ENCODE measurements around the gene ZNF217.
"Not testable (repeated sequence)": the region's sequence is repeated elsewhere in the genome, so short reads cannot be mapped to it uniquely, and the experiment has no call there.

Gene ZNF217

DNA sequence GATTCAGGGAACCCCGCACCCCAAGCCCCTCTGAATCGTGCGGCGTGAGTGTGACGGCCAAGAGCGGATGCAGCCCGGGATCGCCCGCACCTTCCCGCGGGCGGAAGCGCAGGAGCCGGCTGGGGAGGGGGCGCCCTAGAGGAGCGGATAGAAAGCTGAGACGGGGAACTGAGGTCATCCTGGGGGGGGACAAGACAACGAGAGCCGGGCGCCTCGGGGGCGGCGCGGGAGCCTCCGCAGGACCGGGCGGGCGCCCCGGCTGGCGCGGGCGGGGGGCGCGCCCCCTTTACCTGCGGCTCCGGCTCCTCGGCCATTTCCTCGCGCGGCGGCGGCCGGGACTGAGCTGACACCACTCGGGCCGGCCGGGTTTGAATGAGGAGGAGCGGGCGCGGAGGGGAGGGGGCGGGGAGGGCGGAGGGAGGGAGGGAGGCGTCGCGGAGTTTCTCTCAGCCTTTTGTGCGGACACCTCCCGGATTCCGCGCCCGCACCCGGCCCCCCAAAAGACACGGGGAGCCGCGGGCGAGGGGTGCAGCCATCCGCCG is at the start of gene ZNF217:
TSS of gene ZNF217 (minus strand) at position 374 of the 542 bp plus-strand sequence. CDS start 11,013 bp downstream, outside the sequence.
- peak; percentile 70 for DNase-seq (ENCODE audit: low spot score)

DNA sequence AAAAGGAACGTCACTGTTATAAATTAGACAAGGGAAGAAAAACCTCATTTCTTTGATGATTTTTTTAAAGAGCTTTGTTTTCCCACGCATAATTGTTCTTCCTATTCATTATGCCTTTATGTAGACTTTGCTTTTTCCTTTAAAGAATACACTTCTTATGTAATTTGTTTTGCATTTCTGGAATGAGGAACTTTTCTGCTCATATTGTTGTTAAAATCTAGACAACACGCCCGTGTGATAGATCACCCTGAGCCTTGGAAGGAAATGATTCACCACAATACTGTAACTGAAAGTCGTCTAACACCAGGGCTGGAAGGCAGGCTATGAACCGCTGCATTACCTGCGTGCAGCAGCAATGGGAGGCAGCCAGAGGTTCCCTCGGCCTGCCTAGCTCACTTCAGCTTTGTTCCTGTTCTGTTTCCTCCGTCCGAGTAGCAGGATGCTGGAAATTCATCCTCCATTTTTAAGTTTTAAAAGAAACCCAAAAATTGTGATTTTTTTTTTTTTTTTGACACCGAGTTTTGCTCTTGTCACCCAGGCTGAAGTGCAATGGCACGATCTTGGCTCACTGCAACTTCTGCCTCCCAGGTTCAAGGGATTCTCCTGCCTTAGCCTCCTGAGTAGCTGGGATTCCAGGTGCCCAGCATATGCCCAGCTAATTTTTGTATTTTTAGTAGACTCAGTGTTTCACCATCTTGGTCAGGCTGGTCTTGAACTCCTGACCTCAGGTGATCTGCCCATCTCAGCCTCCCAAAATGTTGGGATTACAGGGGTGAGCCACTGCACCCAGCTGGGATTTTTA is 49.6 kb upstream of the ZNF217 start:
- DNase-seq (ENCODE audit: low spot score) = peak; percentile 87

DNA sequence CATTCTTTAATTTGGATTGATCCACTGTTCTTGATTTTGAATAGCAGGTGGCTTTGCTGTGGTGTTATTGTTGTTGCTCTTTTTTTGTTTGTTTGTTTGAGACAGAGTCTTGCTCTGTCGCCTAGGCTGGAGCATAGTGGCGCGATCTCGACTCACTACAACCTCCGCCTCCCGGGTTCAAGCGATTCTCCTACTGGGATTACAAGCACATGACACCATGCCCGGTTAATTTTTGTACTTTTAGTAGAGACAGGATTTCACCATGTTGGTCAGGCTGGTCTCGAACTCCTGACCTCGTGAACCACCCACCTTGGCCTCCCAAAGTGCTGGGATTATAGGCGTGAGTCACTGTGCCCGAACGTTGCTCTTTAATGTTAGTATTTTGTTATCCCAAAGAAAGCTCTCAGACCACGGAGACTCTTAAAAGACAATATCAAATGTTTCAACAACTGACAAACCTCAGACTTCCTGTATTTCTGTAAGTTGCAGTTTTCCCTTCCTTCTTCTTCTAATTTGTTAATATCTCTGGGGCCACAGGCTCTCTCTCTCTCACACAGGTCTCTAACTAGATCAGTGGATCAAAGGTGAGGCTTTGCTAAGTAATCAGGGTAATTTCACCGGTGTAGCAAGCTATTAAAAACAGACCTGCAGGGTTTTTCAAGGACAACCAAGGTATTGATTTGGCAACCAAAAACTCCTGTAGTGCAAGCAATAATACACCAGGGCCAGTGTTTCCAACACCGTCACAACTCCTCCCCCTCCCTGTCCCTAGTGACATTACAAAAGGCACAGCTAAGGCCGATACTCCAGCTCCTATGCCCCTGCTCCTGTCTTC is 48.8 kb upstream of the ZNF217 start:
- peak; percentile 95 for DNase-seq (ENCODE audit: low spot score)

DNA sequence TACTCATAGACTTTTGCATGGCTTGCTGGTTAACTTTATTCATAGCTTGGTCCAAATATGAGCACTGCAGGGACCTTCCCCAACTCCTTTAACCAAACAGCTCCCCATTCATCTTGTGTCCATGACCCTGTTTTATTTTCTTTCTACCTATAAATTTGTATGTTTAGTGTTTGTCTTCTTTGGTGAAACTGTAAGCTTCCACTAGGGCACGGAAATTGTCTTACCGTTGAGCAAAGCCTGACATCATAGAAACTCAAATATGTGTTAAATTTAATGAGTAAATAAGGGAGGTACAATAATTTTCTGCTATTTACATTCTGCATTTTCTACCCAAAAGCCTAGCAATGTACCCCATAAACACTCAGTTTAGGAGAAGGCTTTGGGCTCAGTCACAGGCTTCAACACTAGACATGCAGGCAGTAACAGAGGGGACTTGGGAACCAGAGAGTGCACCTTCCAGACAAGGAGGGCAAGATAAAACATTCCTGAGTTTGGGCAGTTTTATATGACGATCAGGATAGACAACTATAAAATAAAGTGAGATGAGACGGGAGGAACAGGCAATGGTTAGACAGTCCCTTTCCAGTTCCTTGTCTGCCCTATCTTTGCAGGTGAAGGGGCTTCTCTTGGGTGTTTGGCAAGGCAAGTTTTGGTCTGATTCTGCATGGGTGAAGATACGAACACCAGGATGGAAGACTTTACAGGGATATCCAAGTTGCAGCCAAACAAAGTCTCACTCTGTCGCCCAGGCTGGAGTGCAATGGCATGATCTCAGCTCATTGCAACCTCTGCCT is 46.2 kb upstream of the ZNF217 start:
- DNase-seq (ENCODE audit: low spot score) = no peak

DNA sequence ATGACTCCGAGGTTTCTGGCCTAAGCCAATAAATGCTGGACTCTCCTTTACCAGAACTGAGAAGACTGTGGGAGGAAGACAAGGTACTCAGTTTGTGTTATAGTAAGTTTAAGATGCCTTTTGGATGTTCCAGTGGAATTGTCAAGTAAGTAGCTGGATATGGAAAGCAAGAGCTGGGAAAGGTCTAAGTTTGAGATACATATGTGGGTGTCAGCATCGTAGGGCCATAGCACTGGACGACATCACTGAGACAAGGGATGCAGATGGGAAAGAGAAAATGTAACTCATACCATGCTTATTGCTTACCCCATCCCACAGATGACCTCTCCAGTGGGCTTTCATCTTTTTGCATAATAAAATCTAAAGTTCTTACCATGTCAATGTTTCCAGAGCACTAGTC is 45.5 kb upstream of the ZNF217 start:
- no peak for DNase-seq (ENCODE audit: low spot score)

DNA sequence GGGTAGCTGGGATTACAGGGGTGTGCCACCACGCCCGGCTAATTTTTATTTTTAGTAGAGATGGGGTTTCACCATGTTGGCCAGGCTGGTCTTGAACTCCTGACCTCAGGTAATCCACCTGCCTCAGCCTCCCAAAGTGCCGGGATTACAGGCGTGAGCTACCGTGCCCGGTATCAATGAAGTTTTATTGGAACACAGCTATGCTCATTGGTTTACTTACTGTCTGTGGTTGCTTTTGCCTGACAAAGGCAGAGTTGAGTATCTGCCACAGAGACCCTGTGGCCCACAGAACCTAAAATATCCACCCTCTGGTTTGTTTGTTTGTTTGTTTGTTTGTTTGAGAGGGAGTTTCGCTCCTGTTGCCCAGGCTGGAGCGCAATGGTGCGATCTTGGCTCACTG is 43.7 kb upstream of the ZNF217 start:
- not testable (repeated sequence) for DNase-seq (ENCODE audit: low spot score)

DNA sequence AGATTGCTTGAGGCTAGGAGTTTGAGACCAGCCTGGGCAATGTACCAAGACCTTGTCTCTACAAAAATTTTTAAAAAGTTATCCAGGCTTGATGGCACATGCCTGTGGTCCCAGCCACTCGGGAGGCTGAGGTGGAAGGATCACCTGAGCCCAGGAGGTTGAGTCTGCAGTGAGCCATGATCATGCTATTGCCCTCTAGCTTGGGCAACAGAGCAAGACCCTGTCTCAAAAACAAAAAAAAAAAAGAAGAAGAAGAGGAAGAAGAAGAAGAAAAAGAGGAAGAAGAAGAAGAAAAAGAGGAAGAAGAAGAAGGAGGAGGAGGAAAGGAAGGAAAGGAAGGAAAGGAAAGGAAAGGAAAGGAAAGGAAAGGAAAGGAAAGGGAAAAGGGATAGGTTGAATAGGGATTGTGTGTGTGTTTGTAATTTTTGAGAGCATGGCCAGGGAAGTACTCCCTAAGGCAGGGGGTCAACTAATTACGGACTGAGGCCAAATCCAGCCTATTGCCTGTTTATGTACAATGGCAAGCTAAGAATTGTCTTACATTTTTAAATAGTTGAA is 43.0 kb upstream of the ZNF217 start:
- DNase-seq (ENCODE audit: low spot score) = no peak

DNA sequence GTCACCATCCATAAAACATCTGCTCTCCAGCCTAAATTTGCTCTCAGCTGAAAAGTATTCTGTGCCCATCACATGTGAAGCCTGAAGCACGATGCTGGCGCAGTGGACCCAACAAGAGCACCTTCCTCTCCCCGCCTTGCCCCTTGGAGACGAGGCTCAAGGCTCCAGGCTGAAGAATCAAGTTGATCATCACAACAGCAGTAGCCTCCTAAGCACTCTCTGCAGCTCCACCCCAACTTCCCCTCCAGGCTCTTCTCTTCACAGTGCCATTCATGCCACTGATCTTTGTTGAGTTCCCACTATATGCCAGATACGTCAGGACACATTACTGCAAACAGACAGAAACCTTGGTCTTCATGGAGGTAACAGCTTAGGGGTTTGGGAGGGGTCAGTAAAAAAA is 41.6 kb upstream of the ZNF217 start:
- DNase-seq (ENCODE audit: low spot score) = no peak

DNA sequence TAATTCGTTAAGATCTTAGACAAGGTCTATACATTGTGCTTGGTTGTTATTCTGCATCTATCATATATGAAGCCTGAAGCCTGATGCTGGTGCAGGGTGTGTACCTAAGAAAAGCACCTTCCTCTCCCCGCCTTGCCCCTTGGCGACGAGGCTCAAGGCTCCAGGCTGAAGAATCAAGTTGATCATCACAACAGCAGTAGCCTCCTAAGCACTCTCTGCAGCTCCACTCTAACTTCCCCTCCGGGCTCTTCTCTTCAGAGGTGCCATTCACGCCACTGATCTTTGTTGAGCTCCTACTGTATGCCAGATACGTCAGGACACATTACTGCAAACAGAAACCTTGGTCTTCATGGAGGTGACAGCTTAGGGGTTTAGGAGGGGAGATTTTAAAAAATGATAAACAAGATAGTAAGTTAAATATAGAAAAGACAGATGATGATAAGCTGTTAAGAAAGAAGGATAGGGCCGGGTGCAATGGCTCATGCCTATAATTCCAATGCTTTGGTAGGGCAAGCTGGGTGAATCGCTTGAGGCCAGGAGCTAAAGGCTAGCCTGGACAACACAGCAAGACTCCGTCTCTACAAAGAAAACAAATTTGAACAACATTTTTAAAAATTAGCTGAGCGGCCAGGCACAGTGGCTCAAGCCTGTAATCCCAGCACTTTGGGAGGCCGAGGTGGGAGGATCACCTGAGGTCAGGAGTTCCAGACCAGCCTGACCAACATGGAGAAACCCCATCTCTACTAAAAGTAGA is 38.4 kb upstream of the ZNF217 start:
- no peak for DNase-seq (ENCODE audit: low spot score)

DNA sequence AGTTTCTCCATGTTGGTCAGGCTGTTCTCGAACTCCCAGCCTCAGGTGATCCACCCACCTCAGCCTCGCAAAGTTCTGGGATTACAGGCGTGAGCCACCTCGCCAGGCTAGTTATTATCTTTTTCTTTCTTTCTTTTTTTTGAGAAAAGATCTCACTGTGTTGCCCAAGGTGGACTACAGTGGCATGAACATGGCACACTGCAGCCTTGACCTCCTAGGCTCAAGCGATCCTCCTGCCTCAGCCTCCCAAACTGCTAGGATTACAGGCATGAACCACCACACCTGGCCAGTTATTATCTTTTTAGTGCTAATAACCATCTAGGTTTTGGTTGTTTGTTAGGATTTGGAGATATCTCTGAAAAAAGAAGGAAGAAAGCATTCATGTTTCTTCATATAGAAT is 35.8 kb upstream of the ZNF217 start:
- no peak for DNase-seq (ENCODE audit: low spot score)

DNA sequence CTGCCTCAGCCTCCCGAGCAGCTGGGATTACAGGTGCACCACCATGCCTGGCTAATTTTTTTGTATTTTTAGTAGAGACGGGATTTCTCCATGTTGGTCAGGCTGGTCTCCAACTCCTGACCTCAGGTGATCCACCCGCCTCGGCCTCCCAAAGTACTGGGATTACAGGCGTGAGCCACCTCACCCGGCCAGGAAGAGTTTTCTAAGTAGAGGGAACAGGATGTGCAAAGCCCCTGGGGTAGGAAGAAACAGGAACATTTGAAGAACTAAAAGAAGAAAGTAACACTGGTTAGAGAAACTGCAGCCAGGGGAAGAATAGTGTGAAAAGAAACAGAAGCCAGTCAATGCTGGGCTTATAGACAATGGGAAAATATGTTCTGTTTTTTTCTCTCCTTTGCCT is 35.1 kb upstream of the ZNF217 start:
- not testable (repeated sequence) for DNase-seq (ENCODE audit: low spot score)

DNA sequence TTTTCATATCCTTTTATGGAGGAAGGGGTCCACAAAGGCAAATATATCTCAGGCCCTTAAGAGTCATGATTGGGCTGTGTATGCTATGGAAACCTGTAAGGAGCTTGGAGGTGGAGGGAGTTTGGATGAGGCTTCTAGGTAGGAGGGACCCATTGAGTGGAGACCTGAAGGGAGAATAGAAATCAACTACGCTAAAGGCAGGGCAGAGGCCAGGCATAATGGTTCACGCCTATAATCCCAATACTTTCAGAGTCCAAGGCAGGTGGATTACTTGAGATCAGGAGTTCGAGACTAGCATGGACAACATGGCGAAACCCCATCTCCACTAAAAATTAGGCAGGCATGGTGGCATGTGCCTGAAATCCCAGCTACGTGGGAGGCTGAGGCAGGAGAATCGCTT is 34.4 kb upstream of the ZNF217 start:
- no peak for DNase-seq (ENCODE audit: low spot score)

DNA sequence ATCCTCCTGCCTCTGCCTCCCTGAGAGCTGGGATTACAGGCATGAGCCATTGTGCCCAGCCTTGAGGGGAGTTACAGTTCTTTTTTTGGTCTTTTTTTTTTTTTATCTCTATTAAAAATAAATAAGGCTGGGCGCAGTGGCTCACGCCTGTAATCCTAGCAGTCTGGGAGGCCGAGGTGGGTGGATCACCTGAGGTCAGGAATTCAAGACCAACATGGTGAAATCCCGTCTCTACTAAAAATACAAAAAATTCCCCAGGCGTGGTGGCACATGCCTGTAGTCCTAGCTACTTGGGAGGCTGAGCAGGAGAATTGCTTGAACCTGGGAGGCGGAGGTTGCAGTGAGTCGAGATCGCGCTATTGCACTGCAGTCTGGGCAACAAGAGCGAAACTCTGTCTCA is 33.4 kb upstream of the ZNF217 start:
- DNase-seq (ENCODE audit: low spot score) = not testable (repeated sequence)

DNA sequence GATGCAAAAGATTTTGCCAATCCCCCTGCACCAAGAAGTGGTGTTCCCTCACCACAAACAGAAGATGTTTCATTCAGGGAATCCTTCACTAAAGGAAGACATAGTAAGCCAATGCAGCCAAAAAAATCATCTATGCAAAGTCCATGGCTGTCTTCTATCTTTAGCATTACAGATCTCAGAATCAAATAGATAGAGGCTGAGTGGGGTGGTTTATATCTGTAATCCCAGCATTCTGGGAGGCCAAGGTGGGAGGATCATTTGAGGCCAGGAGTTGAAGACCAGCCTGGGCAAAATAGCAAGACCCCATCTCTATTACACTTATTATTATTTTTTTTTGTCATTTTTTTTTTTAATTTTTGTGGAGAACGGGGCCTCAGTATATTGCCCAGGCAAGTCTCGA is 32.9 kb upstream of the ZNF217 start:
- no peak for DNase-seq (ENCODE audit: low spot score)

DNA sequence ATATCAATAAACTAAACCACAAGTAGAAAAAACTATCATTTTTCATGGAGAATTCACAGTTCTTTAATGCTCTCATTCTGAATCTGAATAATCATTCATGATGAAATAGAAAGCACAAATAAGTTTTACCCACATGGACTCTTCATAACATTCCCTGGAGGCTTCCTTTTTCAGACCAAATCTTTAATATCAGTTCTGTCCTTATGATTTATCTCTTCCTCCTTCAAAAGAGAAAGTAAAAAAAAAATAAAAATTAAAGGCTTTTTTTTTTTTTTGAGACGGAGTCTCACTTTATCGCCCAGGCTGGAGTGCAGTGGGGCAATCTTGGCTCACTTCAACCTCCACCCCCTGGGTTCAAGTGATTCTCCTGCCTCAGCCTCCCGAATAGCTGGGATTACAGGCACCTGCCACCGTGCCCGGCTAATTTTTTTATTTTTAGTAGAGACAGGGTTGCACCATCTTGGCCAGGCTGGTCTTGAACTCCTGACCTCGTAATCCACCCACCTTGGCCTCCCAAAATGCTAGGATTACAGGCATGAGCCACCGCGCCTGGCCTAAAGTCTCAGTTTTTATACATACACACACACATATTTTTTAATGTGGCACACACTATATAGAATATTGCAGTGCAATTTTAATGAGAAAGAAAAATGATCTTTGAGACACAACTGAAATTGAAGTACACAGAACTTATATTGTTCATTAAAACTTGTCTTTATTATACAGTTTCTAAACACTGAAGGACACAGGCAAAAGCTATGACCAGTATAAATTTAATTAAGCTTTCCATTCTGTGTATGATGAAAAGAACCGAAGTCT is 31.9 kb upstream of the ZNF217 start:
- DNase-seq (ENCODE audit: low spot score) = no peak

DNA sequence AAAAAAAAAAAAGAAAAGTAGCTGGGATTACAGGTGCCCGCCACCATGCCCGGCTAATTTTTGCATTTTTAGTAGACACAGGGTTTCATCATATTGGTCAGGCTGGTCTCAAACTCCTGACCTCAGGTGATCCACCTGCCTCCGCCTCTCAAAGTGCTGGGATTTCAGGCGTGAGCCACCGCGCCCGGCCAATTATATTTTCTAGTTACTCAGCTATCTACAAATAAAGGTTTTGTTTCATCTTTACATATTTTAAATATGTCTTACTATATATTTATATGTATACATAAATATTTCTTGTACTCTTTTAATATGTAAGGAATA is 31.2 kb upstream of the ZNF217 start:
- not testable (repeated sequence) for DNase-seq (ENCODE audit: low spot score)

DNA sequence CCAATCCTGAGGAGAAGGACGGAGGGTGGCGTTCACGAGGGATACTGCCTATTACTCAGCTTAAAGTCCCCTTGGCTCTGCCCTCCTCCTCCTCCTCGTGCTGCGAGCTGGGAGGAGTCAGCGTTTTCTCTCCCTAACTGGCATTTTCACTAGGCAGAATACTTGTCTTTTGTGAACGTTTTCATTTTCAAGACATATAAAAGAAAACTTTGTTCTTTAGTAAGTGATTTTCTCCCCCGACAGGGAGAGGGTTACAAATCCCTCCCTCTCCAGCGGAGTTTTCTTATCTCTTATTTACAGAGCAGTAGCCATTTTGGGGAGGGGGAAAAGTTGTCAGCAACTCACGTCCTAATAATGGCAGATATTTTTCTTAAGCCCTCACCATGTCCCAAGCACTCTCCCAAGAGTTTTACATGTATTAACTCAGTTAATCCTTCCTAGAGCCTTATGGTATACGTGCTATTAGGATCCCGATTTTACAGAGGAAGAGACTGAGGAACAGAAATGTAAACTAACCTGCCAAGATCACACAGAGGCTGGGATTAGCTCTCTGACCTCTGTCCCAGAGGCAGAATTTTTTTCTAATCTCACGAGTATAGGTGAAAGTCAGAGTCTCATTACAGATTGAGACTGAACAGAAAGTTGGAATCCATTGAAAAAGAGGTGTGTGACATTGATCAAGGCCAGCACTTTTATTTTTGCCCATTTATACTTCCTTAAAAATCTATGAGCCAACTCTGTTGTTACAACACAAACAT is 30.0 kb upstream of the ZNF217 start:
- DNase-seq (ENCODE audit: low spot score) = peak; percentile 78

DNA sequence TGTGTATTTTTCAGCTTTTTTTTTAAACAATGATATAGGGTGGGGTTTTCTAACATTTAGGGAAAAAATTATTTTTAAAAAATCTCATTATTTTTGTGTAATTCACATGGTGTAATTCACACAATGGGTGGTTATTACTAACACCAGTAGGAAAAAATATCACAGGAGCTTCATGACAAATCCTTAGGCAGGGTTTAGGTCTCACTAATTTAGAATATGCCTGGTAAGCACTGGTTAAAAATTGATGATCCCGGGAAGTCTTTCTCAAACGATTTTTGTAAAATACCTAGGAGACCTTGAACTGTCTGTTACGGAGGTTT is 29.5 kb upstream of the ZNF217 start:
- DNase-seq (ENCODE audit: low spot score) = no peak

DNA sequence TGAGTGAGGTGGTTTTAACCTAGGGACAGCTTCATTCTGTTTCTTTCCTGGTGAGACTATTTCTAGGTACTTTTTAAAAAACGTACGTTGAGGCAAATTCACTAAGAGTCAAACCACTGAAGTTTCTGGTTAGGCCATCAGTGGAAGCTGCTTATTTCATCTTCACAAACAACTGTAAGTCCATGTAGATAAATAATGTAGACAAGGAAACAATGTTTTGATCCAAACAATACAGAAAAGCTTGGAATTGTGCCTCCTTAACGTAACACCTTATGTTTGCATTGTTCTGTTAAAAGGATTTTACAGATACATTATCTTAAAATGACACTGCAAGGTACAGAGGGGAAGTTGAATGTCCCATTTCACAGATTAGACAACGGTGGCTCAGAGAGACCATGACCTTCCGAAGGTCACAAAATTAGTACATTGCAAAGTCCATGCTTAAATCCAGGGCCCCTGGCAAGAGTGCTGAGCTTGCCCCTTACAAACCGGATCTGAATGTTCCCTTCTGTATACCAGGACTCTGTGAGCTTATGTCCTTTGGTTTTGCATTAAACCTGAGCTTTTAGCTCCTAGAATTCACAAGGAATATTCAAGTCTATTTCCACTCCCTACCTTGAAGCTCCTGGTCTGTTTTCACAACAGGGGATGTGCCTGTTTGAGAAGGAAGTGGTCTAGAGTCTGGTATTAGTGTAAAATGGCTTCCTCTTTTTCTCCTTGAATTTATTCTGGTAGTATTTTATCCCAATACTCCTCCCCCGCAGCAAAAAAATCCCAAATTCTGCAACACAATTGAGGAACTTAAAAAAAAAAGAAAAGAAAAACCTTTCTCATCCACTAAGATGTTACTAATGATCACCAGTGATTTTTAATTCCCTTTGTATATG is 28.9 kb upstream of the ZNF217 start:
- no peak for DNase-seq (ENCODE audit: low spot score)

Data from SW480 (cell line).